HG03342 (cell line): ENCODE data around the gene EPHA6.

Experiments
- ATAC-seq: cut with Tn5 transposase; IDR thresholded peaks from one replicate; pipeline ENCODE4 v1.9.1; 2021; ENCODE audit warnings: mild to moderate bottlenecking, moderate library complexity; ENCODE audit not compliant: unreplicated experiment

Gene EPHA6

DNA sequence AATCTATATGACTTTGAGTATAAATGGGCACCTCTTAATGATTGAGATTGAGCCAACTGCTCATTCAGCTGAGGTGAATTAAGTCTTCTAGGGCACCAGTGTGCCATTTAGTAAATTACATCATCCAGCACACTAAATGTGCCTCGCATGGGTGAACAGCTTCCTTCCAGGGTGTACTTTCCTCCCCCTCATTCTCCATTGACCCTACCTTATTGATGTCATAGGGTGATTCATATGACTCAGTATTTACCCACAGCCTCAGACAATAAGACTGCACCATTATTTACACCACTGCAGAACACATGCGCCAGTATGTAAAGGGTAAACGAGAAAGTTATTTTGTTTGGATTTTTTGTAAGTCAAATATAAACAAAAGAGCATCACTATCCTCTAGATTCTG lies 765.0 kb downstream of the EPHA6 start:
- no peak for ATAC-seq

DNA sequence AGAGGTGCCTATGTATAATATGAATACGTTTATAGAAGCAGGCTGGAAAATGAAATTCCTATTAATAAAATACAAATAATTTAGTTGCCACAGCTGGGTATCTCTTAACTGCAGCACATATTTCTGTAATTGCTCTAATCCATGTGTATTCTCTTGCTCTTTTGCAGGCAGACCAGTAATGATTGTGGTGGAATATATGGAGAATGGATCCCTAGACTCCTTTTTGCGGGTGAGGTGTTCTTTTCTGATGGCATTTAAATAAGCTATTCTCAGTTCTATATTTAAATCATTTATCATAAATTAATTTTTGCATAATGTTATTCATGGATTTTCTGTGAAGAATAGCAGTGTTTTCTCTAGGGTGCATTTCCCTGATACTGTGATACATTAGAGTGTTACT lies 796.2 kb downstream of the EPHA6 start:
- no peak for ATAC-seq

DNA sequence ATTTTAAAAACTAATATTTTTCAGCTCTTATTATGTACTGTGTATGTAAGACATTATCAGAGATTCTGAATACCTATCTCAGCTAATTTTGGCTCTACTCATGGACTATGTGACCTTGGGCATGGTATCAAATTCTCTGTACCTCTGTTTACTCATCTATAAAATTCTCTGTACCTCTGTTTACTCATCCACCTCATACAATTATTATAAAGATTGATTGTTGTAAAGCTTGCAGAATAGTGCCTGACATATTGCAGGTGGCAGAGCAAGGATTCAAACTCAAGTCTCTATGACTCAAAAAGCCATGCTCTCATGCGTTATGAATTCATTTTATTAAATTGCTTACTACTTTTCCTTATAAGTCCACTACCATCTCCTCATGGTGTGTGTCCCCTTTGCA lies 798.2 kb downstream of the EPHA6 start:
- no peak for ATAC-seq

DNA sequence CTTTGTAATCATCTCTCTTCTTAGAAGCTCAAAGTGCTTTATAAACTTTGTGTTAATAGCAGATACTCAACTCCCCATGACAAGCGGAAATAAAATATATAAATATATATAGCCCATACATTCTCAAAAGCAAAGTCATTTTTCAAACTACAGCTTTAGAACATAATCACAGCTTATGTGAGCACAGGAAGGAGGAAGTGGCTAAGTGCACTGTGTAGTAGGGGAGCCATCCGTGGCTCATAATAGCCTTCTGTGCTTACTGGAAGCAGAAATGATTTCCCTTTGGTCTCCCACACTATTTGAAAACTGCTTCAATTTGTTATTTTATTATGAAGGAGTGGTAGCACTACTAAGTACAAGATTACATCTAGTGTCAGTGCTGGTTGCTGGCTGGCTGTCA lies 798.7 kb downstream of the EPHA6 start:
- ATAC-seq: no peak

DNA sequence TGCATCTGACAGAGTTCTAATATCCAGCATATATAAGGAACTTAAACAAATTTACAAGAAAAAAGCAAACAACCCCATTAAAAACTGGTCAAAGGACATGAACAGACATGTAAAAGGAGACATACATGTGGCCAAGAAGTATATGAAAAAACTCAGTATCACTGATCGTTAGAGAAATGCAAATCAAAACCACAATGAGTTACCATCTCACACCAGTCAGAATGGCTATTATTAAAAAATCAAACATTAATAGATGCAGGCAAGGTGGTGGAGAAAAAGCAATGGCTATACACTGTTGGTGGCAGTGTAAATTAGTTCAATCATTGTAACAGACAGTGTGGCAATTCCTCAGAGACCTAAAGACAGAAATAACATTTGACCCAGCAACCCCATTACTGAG lies 806.1 kb downstream of the EPHA6 start:
- peak; percentile 62 for ATAC-seq

DNA sequence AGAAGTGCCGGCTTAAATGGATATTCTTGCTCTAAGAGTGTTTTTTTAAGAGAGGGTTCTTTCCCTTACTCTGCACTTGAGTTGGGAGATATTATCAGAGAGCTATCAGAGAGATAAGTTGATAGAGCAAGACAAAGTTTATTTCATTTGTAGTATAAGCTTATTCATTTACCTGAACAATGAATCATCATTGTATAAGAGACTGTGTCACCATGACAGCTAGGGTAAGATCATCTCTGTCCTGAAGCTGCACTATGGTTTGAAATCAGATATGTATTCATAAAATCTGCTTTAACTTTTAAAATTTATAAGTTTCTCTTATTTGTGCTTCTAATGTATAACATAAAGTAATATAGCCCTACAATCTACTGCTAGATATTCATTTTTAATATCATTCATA lies 822.1 kb downstream of the EPHA6 start:
- no peak for ATAC-seq

DNA sequence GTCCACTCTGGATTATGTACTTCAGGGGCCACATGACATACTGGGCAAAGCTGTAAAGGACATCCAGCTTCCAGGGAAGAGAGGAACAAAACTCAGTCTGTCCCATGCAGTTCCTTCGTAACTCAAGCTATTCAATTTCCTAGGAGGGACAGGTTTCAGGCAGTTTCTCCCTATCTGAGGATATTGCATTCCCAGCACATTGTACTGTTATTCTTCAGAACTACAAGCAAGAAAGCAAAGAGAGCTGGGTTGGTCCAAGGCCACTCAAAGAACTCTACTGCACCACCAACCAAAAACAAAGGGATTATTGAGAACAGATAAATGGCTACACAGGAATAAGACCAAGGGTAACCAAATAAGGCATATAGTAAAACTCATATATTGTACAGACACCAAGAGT lies 832.5 kb downstream of the EPHA6 start:
- no peak for ATAC-seq

DNA sequence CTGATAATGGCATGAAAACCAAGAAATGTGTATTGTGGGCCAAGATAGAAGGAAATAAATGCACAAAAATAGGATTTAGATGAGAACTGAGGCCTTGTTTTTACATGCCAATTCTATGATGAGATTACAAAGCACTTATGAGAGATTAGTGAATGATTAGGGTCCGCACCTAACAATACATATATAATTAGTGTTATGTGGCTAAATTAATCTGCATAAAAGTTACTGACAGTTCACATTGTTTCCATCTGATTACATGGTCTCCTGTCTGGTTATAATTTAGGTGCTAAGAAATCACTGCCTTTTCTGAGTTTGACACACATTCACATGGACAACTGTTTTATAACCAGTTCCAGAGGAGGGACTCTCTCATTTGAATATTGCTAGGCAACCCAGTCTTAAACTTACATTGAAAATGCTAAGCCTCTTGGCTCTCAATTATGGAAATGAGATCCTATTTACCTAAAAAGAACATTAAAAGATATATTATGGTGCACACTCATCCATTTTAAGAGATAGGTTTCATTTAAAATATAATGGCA lies 833.1 kb downstream of the EPHA6 start:
- ATAC-seq: no peak

DNA sequence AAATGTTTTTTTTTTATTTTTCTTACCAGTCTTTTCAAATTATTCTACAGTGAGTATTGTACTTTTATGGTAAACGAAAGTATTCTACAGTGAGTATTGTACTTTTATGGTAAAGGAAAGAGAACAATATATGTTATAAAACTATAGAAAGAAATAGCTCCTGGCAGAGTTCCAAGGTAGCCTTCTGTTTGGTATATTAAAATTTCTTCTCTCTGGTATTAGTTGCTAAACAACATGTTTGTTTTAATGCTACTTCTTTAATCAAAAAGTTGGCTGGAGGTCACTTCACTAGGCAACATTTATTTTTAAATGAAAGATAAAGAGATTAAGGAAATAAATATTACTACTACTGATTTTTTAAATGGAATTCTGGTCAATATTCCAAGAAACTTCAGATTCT lies 841.6 kb downstream of the EPHA6 start:
- no peak for ATAC-seq

DNA sequence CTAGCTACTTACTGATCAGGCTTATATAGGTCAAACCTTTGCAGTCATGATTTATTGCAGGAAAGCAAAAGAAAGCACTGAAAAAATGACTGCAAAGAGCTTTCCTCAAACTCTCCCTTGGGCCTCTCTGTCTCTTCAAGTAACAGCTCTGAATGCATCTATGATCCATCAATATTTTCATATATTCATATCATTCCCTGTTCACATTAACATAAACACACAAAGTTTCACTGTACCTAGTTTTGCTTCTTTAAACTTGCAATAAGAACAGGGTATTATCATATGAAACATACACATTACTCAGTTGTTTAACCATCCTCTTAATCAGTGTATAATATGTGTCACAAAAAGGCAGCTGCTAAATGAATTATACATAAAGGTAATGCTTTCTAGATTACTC lies 842.2 kb downstream of the EPHA6 start:
- ATAC-seq: no peak

DNA sequence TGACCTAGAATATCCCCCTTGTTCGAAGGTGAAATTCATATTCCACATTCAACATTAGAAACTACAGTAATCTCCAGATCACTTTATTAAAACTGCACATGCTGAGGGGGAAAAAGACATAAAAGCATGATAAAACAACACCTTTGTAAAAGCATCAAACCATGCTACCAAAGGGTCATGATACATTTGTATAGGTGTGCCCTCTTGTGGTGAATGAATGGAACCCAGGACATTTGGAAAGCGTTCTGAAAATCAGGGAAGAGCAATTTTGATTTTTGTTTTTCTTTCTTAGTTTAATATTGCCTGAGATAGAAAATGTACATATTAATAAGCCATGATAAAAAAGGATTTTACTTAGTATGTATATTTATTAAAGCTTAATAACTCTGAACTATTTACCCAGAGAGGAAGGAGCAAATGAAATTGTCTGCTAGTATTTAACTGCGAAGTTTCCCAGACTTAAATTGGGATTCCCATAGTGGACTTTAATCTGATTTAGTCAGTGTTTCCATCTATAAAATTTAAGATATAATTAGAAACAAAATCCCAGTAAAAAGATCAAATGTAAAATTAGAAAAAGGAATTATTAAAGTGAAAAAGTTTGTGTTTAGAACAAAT lies 844.4 kb downstream of the EPHA6 start:
- ATAC-seq: no peak

DNA sequence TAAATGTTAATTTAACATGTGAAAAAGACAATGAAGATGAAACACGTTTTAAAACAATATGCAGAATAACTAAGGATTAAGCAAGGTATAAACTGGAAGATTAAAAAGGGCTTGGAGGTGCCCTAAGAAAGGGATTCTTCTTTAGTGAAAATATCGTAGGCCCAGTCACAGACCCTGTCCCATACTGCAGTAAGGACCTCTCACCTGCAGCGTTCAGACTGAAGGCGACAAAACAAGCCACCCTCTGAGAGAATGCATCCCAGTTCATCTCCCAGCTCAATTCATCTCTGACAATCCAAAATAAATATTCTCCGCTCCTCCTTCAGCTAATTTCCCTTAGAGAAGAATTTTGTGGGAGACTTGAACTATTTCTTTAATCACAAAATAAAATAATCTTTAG lies 847.9 kb downstream of the EPHA6 start:
- ATAC-seq: no peak

DNA sequence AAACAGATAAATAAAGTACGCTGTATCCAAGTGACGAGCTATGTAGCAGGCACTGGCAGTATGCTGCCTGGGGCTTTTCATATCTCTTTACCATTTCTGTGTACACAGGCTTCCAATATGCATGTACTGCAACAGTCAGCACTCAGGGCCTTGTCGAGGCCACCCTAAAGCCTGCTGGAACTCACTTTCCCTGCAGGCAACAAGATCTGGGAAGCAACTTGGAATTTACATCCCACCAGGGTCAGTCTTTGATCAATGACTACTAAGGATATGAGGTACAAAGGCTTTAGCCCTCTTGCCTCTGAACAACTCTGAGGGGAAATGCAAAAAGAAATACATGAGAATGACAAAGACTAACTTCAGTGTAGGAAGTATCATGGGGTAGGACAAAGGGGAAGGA lies 848.4 kb downstream of the EPHA6 start:
- no peak for ATAC-seq

DNA sequence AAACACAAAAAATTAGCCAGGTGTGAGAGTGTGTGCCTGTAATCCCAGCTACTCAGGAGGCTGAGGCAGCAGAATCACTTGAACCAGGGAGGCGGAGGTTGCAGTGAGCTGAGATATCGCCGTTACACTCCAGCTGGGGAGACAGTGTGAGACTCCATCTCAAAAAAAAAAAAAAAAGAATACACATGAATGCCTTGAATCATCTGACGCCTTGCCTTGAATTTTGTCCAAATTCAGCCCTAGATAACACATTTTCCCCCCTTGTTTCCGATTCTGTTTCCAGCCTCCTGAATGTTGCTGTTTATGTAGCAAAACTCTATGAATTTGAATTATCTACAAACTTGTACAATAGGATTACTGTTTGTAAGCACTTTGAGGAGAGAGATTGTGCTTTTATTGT lies 851.5 kb downstream of the EPHA6 start:
- no peak for ATAC-seq

DNA sequence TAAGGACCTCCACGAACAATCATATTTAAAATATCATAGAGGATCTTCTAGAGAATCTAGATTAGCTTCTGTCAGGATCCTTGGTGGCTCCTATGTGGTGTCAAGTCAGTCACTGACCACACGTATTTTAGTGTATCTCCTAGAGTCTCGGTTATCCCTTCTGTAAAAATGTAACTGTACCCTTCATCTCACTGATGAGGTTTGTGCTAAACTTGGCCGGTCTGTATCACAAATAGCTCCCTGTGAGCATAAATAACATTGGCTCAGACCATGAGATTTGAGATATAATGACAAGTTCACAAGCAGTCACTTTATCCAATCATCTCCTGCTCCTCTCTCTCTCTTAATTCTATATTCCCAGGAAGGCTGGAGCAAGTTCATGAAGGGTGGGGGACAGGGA lies 856.6 kb downstream of the EPHA6 start:
- no peak for ATAC-seq

DNA sequence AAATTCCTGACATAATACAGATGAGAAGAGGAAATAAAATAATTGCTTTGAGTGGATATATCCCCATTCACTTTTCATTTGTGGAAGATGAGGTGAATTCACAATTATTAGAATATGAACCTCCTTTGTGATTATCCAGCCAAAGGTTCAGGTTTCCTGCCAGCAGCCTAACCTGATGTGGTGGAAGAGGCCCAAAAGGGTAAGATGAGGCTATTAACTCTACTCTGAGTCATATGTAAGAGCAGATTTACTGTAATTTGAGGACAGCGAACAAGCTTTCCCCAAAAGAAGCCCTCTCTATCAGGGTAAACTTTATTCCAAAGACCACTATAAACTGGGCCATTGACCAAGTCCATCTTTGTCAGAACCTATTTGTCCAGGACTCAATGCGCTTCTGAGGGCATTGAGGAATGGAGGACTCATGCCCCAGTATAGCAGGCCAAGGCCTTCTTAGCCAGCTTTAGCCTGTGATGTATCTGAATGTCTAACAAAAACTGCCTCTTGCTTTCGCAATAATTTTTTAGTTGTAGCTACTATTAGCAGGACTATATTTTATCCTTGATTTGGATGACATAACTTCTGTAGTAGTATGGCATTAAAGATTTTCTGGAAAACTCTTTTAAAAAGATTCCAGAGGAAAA lies 859.1 kb downstream of the EPHA6 start:
- no peak for ATAC-seq

DNA sequence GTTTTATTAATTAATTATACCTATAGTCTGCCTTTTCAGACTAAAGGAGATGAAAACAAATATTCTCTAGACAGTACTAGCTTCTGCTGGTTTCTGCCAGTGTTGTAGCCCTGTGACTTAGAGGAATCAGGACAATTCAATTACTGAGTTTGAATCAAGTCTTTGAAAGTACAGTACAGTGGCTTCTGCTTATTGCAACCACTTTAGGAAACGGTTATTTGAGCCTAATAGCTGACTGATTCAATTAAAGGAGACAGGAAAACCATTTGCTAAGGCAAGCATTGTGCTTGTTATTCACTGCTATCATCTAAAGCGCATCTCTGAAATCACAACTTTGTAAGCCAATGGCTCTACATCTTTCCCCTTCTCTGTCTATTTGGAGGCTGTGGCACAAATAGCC lies 860.1 kb downstream of the EPHA6 start:
- no peak for ATAC-seq

DNA sequence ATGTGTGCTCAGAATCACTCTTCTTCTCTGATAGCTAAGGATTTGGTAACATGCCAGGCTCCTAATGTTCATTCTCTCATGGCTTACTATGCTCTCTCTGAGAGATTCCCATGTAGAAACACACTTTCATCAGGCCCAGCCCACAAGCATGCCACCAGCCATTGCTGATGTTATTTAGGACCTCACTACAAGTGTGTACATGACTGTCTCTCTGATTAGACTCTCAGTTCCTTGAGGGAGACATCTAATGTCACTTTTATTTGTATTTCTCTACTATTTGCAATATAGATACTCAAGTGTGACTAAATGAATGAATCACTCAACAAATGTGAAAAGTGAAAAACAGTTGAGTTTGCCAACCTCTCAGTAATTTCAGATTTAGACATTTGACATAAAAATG lies 865.8 kb downstream of the EPHA6 start:
- ATAC-seq: no peak

DNA sequence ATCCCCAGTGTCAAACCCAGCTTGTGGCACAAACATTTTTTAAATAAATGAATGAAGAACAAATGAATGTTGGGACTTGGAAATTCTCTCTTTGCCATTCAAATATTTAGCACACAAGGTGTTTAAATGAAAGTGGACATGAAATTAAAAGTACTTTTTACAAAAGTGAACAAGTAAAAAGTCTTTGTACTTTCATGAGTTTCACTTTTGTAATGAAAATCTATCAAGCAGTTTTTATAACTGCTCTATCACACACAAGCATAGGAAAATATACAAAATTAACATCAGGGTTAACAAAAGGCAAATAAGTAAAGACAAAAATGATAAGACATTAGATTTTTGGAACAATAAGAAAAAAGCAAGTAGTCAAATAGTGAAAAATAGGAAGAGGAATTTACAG lies 866.3 kb downstream of the EPHA6 start:
- no peak for ATAC-seq

DNA sequence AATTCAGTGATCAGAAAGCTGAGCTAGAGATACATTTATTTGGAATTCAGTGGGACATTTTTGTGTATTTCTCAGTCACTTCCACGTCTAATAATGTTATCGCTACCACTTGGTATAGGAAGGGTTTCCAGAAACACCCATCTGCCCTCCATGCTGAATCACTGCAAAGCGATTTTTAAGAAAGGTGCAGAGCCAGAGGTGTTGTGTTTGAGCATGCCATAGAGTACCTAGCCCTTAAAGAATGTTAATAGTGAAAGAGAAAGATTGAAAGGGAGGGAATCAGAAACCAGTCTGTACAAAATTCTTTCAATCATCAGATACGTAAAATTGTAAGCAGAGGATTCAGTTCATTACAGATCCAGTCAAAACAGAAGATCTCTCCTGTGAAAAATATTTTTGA lies 870.1 kb downstream of the EPHA6 start:
- ATAC-seq: no peak

DNA sequence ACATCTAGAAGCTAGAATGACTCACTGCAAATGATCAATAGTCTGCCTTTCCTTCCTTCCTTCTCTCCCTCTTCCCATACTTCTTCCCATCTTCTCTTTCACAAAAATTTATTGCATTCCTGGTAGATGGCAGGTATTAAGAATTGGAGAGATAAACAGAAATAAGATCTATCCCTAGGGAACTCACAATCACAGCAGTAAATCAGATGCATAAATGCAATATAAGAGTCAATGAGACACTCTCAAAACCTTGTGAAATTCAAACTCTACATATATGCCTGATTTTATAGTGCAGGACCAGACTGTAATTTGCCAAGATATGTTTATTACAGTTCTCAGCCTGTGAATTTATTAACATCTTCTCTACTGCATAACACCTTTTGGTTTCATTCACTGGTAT lies 871.9 kb downstream of the EPHA6 start:
- no peak for ATAC-seq

DNA sequence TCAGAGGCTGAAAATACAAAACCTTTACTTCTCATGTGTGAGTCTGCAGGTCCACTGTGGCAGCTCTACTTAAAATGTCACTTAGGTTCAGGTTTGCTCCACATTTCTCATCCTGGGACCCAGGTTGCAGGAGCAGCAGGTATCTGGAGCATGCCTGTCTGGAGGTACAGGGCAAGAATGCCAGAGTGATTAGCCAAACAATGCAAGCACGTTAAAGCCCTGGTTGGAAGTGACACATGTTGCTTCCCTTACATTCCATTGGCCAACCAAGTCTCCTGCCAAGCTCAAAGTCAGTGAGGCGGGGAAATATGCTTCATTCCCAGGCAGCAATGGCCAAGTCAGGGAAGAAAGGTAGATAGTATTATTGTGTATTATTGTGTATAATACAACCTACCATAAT lies 873.3 kb downstream of the EPHA6 start:
- no peak for ATAC-seq

DNA sequence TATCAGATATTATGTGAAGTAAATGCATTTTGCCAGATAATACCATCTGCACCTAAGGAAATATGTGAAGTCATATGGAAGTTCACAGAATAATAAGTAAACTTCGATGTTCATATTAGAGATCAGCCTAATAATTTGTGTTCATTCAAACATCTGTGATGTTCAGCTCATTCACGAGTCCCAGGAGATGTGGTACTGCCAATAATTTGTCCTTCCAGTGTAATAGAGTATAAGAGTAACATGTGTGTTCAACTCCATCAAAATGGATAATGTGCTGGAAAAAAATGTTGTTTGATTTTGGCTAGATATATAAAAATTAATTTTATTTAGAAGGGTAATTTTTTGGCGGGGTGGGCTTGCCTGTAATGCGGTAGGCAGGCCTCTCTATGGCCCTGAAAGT lies 874.7 kb downstream of the EPHA6 start:
- ATAC-seq: no peak
